Measurements from ENCODE around the gene ZCWPW1. TPM values are rescaled to one million over a fixed set of nuclear protein-coding genes. Genes with fewer than 3 reads are reported as not detected.

Gene ZCWPW1
- total and polyA plus RNA-seq, 2 experiments from 2014 or later: 7.9 to 13.0 TPM

DNA sequence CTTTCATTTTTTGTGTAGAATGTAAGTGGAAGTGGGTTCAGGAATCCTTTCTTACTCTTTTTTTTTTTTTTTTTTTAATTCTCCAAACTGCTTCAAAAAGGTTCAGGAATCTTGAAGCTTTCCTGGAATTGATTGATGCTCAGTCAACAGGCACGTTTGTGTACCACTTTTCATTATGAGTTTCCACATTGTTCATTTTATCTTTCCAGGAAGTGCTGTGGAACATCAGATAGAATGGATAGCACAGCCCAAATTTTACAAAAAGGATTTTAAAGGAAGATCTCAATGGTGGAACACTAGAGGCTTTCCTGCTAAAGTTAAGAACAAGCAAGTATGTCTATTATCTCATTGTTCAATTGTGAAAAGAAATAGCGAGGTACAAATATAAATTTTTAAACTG, 9.7 kb upstream of the ZCWPW1 start:
- no peaks in the 10 kb centered on the region for H3K27me3 ChIP-seq

DNA sequence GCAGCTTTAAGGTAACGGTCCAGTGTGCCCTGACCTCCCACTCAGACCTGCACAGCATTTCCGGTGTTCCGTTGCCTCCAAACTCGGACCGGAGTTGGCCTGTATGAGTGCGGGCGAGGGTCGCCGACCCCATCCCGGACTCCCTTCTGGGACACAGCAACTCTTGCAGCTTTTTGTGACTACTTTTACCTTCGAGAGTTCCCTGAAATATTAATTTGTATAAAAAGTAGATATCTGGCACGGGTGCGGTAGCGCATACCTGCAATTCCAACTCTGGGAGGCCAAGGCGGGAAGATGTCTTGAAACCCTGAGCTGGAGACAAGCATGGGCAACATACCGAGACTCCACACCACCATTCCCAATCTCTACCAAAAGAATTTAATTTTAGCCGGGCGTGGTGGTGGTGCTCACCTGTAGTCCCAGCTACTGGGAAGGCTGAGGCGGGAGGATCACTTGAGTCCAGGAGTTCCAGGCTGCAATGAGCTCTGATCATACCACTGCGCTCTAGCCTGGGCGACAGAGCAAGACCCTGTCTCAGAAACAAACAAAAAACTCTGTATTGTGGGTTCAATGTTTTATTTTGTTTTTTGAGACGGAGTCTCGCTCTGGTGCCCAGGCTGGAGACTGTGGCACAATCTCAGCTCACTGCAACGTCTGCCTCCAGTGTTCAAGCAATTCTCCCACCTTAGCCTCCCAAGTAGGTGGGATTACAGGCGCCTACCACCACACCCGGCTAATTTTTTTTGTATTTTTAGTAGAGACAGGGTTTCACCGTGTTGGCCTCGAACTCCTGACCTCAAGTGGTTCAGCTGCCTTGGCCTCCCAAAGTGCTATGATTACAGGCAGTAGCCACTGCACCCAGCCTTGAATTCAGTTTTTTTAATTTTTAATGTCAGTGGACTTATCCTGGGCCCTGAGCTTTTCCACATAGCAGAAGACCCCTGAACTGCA, 8.9 kb upstream of the ZCWPW1 start:
- DNase-seq (ENCODE audit: low read depth in 1 of 2, low spot score in 1 of 2): no peak
- Histone ChIP-seq H3K9me3 (ENCODE audit: low read depth) (no peaks in the 10 kb centered on the region), H3K27ac (no peak overlapping the region), H3K36me3 (peaks cover 9% of the 10 kb centered on the region), H3K4me1 (ENCODE audit: low read depth) (peaks cover 9% of the 10 kb centered on the region), H3K27me3 (no peaks in the 10 kb centered on the region), H3K4me3 (no peak overlapping the region)
- no peak for TF ChIP-seq CTCF (IDR thresholded peaks at IDR 0.05; ENCODE audit: low read depth, low read length)

More for the DNA sequence above, 9.7 kb upstream of the ZCWPW1 start:
- Histone ChIP-seq H3K27ac (no peak overlapping the region), H3K4me1 (ENCODE audit: low read depth) (peaks cover 6% of the 10 kb centered on the region), H3K36me3 (peaks cover 9% of the 10 kb centered on the region), H3K4me3 (no peak overlapping the region), H3K9me3 (ENCODE audit: low read depth) (no peaks in the 10 kb centered on the region)
- TF ChIP-seq CTCF (IDR thresholded peaks at IDR 0.05; ENCODE audit: low read depth, low read length): no peak
- no peak for DNase-seq (ENCODE audit: low read depth in 1 of 2, low spot score in 1 of 2)

GRCh38 chr7:100435401-100436304, 7.2 kb upstream of the ZCWPW1 start:
- no peak for TF ChIP-seq CTCF (IDR thresholded peaks at IDR 0.05; ENCODE audit: low read depth, low read length)
- Histone ChIP-seq H3K9me3 (ENCODE audit: low read depth) (no peaks in the 10 kb centered on the region), H3K36me3 (peaks cover 9% of the 10 kb centered on the region), H3K4me1 (ENCODE audit: low read depth) (peaks cover 27% of the 10 kb centered on the region), H3K27ac (peak overlapping the region; percentile 90), H3K4me3 (peak overlapping the region; percentile 75), H3K27me3 (no peaks in the 10 kb centered on the region)
- DNase-seq (ENCODE audit: low read depth in 1 of 2, low spot score in 1 of 2): peak; percentile 39 to 47

- no peak for DNase-seq (ENCODE audit: low read depth in 1 of 2, low spot score in 1 of 2)
- Histone ChIP-seq H3K4me3 (peak overlapping the region; percentile 75), H3K27ac (no peak overlapping the region), H3K9me3 (ENCODE audit: low read depth) (no peaks in the 10 kb centered on the region), H3K36me3 (peaks cover 9% of the 10 kb centered on the region), H3K4me1 (ENCODE audit: low read depth) (peaks cover 27% of the 10 kb centered on the region), H3K27me3 (no peaks in the 10 kb centered on the region)
- TF ChIP-seq CTCF (IDR thresholded peaks at IDR 0.05; ENCODE audit: low read depth, low read length): no peak
Measured at GRCh38 chr7:100434297-100435144, 6.0 kb upstream of the ZCWPW1 start.
